Glomerular endothelial cell (primary cell): ENCODE measurements around the gene PDE7B. TPM values are rescaled to one million over a fixed set of nuclear protein-coding genes. Genes with fewer than 3 reads are reported as not detected.
"Not testable (repeated sequence)": the region's sequence is repeated elsewhere in the genome, so short reads cannot be mapped to it uniquely, and the experiment has no call there.

Experiments used
- DNase-seq: peaks from one replicate; pipeline ENCODE4 v3.0.0-alpha.2; 2011; ENCODE audit warnings: low read depth, low spot score; ENCODE audit errors: extremely low read depth
- total RNA-seq: library from RNA; depleted of rRNA; stranded (reverse); fragments of >200 nt; gene quantifications from 2 replicates; pipeline ENCODE4 v1.2.3, GENCODE V29; 2015

The PDE7B gene
- total RNA-seq, 1 donor from 2014 or later: 37.7 TPM

- no peak for DNase-seq
These were observed 239.4 kb downstream of the PDE7B start for GRCh38 chr6:136090929-136091328.

GRCh38 chr6:136092897-136093296 is 241.4 kb downstream of the PDE7B start:
- DNase-seq: no peak

GRCh38 chr6:136093835-136094234 is 242.3 kb downstream of the PDE7B start:
- no peak for DNase-seq

- DNase-seq: no peak
These were observed 243.3 kb downstream of the PDE7B start for GRCh38 chr6:136094812-136095211.

- no peak for DNase-seq
These were observed 244.5 kb downstream of the PDE7B start for GRCh38 chr6:136095986-136096385.

- no peak for DNase-seq
These were observed 251.6 kb downstream of the PDE7B start for GRCh38 chr6:136102991-136103688.

- DNase-seq: no peak
These were observed 252.3 kb downstream of the PDE7B start for GRCh38 chr6:136103763-136104311.

GRCh38 chr6:136104556-136104955 is 253.1 kb downstream of the PDE7B start:
- DNase-seq: no peak

GRCh38 chr6:136105797-136106196 is 254.3 kb downstream of the PDE7B start:
- not testable (repeated sequence) for DNase-seq

- DNase-seq: peak; percentile 76
These were observed 257.0 kb downstream of the PDE7B start for GRCh38 chr6:136108361-136108945.

- no peak for DNase-seq
These were observed 260.3 kb downstream of the PDE7B start for GRCh38 chr6:136111831-136112230.

- DNase-seq: no peak
These were observed 260.8 kb downstream of the PDE7B start for GRCh38 chr6:136112262-136112661.

- peak; percentile 81 for DNase-seq
These were observed 262.3 kb downstream of the PDE7B start for GRCh38 chr6:136113736-136114173.

- DNase-seq: no peak
These were observed 263.2 kb downstream of the PDE7B start for GRCh38 chr6:136114661-136115060.

GRCh38 chr6:136115941-136116340 is 264.4 kb downstream of the PDE7B start:
- no peak for DNase-seq

GRCh38 chr6:136117081-136117480 is 265.6 kb downstream of the PDE7B start:
- DNase-seq: no peak

GRCh38 chr6:136118787-136119186 is 267.3 kb downstream of the PDE7B start:
- DNase-seq: no peak

- no peak for DNase-seq
These were observed 272.0 kb downstream of the PDE7B start for GRCh38 chr6:136123468-136123867.

GRCh38 chr6:136125585-136125984 is 274.1 kb downstream of the PDE7B start:
- DNase-seq: no peak

GRCh38 chr6:136127873-136128272 is 276.4 kb downstream of the PDE7B start:
- no peak for DNase-seq

GRCh38 chr6:136129365-136129764 is 277.9 kb downstream of the PDE7B start:
- DNase-seq: no peak

GRCh38 chr6:136134268-136134667 is 282.8 kb downstream of the PDE7B start:
- no peak for DNase-seq
